OCI-LY7 (cell line): Measurements from ENCODE around the gene ANK3. TPM values are rescaled to one million over a fixed set of nuclear protein-coding genes. Genes with fewer than 3 reads are reported as not detected.

Experiments
- BruUV-seq: library from RNA; stranded (reverse); fragments of 400-500 nt; replicated peaks from 2 replicates; lab custom pipeline; 2021; lab: Mats Ljungman, UMichigan
- CTCF ChIA-PET: fragments of 300-600 bp; sonication (Branson Sonifier 250); formaldehyde crosslinking; loops from one replicate; lab custom pipeline; 2022; ENCODE audit warnings: antibody characterized with exemption; ENCODE audit not compliant: unreplicated experiment; lab: Charles Lee
- POLR2A ChIA-PET: fragments of 300-600 bp; sonication (Branson Sonifier 250); formaldehyde crosslinking; loops from one replicate; lab custom pipeline; 2022; ENCODE audit warnings: antibody characterized with exemption; lab: Charles Lee
- DNase-seq: peaks from one replicate; pipeline ENCODE4 v3.0.0-alpha.2; 2015; ENCODE audit warnings: low spot score
- H2AFZ ChIP-seq: fragments of 200-600 bp; sonication (generic), shearing (Covaris generic); 2 replicates; pipeline ENCODE4 v1.6.1; 2014; ENCODE audit warnings: mild to moderate bottlenecking, antibody characterized with exemption, low read length, moderate library complexity
- H3K27ac ChIP-seq: fragments of 200-600 bp; sonication (generic); 2 replicates; pipeline ENCODE4 v1.5.1; 2014; ENCODE audit warnings: mixed run types, low read depth, mild to moderate bottlenecking, moderate library complexity, low read length, inconsistent platforms; ENCODE audit not compliant: poor library complexity, severe bottlenecking
- H3K36me3 ChIP-seq: fragments of 200-600 bp; sonication (generic); 2 replicates; pipeline ENCODE4 v1.6.1; 2014; ENCODE audit warnings: mild to moderate bottlenecking, antibody characterized with exemption, low read length, moderate library complexity, mixed read lengths; ENCODE audit not compliant: insufficient read depth
- H3K4me1 ChIP-seq: fragments of 200-600 bp; sonication (generic); 2 replicates; pipeline ENCODE4 v1.5.1; 2014; ENCODE audit warnings: mild to moderate bottlenecking, low read length; ENCODE audit not compliant: insufficient read depth, poor library complexity, severe bottlenecking
- H3K4me2 ChIP-seq: fragments of 200-600 bp; sonication (generic); 2 replicates; pipeline ENCODE4 v1.6.1; 2014; ENCODE audit warnings: mild to moderate bottlenecking, low read length
- H3K4me3 ChIP-seq: fragments of 200-600 bp; sonication (generic); 2 replicates; pipeline ENCODE4 v1.5.1; 2014; ENCODE audit warnings: mild to moderate bottlenecking, low read depth, low read length; ENCODE audit not compliant: poor library complexity, severe bottlenecking
- H3K79me2 ChIP-seq: fragments of 200-600 bp; sonication (generic); 2 replicates; pipeline ENCODE4 v1.6.1; 2016; ENCODE audit warnings: low read depth, mild to moderate bottlenecking, low read length, moderate library complexity, mixed read lengths; ENCODE audit not compliant: insufficient read depth
- H3K9me2 ChIP-seq: fragments of 200-600 bp; sonication (generic); 2 replicates; pipeline ENCODE4 v1.6.1; 2016; ENCODE audit warnings: mild to moderate bottlenecking, low read length, mixed read lengths; ENCODE audit not compliant: insufficient read depth
- H3K9me3 ChIP-seq: fragments of 200-600 bp; sonication (generic); 2 replicates; pipeline ENCODE4 v1.6.1; 2014; ENCODE audit warnings: mild to moderate bottlenecking, mixed run types, low read length, mixed read lengths
- H4K20me1 ChIP-seq: fragments of 200-600 bp; sonication (generic); 2 replicates; pipeline ENCODE4 v1.6.1; 2014; ENCODE audit warnings: mild to moderate bottlenecking, antibody characterized with exemption, low read length, moderate library complexity, mixed read lengths; ENCODE audit not compliant: insufficient read depth
- CTCF ChIP-seq: fragments of 200-600 bp; sonication (generic); conservative IDR thresholded peaks from 2 replicates; pipeline ENCODE4 v1.5.1; 2014; ENCODE audit warnings: mild to moderate bottlenecking, antibody characterized with exemption, low read length, moderate library complexity, mixed read lengths
- EZH2phosphoT487 ChIP-seq: fragments of 200-600 bp; sonication (generic); IDR thresholded peaks from 2 replicates; pipeline ENCODE4 v1.6.1; 2018; ENCODE audit warnings: low read depth, borderline replicate concordance, mild to moderate bottlenecking, mixed run types, antibody characterized with exemption, low read length, moderate library complexity, mixed read lengths
- intact Hi-C: fragments of 100-400 bp; cut with micrococcal nuclease; formaldehyde crosslinking; loops from one replicate; pipeline ENCODE4 v1.10.0; 2022; ENCODE audit not compliant: unreplicated experiment
- total RNA-seq, 2 experiments: library from RNA; depleted of rRNA in 1 of 2; stranded (reverse); fragments of >200 nt in 1 of 2; shearing (Covaris generic) in 1 of 2; gene quantifications; 2 replicates each; pipeline ENCODE4 v1.2.3, GENCODE V29; 2014 to 2022

The ANK3 gene
- total RNA-seq, 2 experiments from 2014 or later = 0.13 to 0.49 TPM

DNA sequence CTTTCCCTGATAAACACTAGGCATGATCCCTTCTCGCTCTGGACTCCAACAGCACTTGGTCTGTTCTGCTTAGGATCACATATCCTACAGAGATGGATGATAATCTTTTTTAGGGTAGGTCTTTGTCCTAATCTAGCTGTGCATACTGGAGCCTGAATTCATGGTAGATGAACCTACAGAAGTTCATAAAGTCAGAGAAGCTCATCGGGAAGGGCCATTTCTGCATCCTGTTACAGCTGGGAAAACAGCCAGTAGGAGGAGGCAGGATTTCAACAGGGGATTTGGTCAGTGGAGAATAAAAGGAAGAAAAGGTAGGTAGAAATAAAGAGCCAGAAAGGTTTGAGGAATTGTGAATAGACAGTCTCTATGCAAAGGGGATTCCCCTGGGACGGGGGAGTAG is 101.4 kb downstream of the ANK3 start:
- TF ChIP-seq CTCF (no peak), EZH2phosphoT487 (no peak)
- intact Hi-C loops = no loop called here
- Histone ChIP-seq H2AFZ (no peak overlapping the region), H3K36me3 (no peaks in the 10 kb centered on the region), H3K9me2 (no peaks in the 10 kb centered on the region), H3K27ac (no peak overlapping the region), H4K20me1 (no peaks in the 10 kb centered on the region), H3K4me1 (no peaks in the 10 kb centered on the region), H3K4me3 (no peak overlapping the region), H3K4me2 (no peak overlapping the region), H3K79me2 (no peaks in the 10 kb centered on the region), H3K9me3 (no peaks in the 10 kb centered on the region)
- ChIA-PET POLR2A (interaction anchor here (0.6 kb wide), 1 partner anchor 476 kb away, joined by 4 read pairs; no protein-coding TSS in a partner anchor), CTCF (no interaction called here)
- BruUV-seq = no TSS peak
- no peak for DNase-seq

DNA sequence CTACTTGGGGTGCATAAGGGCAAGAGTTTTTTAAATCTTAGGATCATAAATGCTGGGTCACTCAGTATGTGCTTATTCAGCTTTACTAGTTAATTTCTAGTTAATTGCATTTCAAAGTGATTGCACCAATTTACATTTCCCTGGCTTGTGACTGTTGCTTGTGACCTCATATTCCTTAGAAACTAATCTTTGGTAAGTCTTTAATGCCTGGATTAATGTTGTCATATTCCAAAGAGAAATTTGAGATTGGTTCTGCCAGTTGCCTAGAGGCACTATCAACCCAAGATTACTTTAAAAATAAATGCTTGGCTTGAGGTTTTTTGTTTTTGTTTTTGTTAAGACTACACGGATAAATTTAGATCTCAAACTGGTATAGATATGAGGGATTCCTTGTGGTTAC is 103.1 kb downstream of the ANK3 start:
- Histone ChIP-seq H3K9me3 (no peaks in the 10 kb centered on the region), H2AFZ (no peak overlapping the region), H3K9me2 (no peaks in the 10 kb centered on the region), H3K4me3 (no peak overlapping the region), H3K4me1 (no peaks in the 10 kb centered on the region), H3K36me3 (no peaks in the 10 kb centered on the region), H3K27ac (no peak overlapping the region), H3K4me2 (no peak overlapping the region), H3K79me2 (no peaks in the 10 kb centered on the region), H4K20me1 (no peaks in the 10 kb centered on the region)
- ChIA-PET POLR2A (interaction anchor here (0.5 to 1.0 kb wide), 2 partner anchors 13 to 21 kb away, joined by 3 to 4 read pairs; no protein-coding TSS in a partner anchor), CTCF (no interaction called here)
- no TSS peak for BruUV-seq
- TF ChIP-seq CTCF (no peak), EZH2phosphoT487 (no peak)
- DNase-seq = no peak
- intact Hi-C loops = no loop called here

DNA sequence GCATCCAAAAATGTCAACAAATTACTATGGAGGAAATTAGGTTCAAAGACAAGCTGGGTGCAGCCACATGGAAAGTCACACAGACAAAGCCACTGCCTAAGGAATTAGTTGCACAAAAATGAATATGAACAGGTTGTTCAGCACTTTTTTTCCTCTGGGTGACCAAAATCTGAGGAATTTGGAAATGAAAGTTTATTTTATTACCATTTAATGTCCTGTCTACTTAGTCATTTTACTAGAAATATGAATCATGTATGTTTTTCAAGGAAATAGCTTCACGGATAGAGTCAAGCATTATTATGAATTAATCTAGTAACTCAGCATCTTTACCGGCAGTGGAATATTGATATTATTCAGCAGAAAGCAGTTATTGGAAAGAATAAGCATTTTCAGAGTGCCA is 106.3 kb downstream of the ANK3 start:
- H4K20me1 ChIP-seq = no peaks in the 10 kb centered on the region
- BruUV-seq = no TSS peak
- H3K79me2 ChIP-seq = no peaks in the 10 kb centered on the region
- no peaks in the 10 kb centered on the region for H3K9me3 ChIP-seq
- no peaks in the 10 kb centered on the region for H3K9me2 ChIP-seq
- ChIA-PET POLR2A (interaction anchor here (0.5 to 1.5 kb wide), 3 partner anchors 10 to 487 kb away, joined by 3 to 12 read pairs (median 7); no protein-coding TSS in a partner anchor), CTCF (no interaction called here)
- no peaks in the 10 kb centered on the region for H3K36me3 ChIP-seq
- no peak for TF ChIP-seq EZH2phosphoT487
- no peak for TF ChIP-seq CTCF
- no peaks in the 10 kb centered on the region for H3K4me1 ChIP-seq
- intact Hi-C loops = no loop called here
- H2AFZ ChIP-seq = no peak overlapping the region
- no peak overlapping the region for H3K4me2 ChIP-seq
- no peak overlapping the region for H3K27ac ChIP-seq
- no peak overlapping the region for H3K4me3 ChIP-seq
- DNase-seq = no peak
